ENCODE measurements around the gene TCP11. TPM values are rescaled to one million over a fixed set of nuclear protein-coding genes. Genes with fewer than 3 reads are reported as not detected.

Gene TCP11
- total and polyA plus RNA-seq, 3 experiments from 2014 or later: not detected

- DNase-seq: no peak
- Histone ChIP-seq H3K36me3 (ENCODE audit: insufficient read depth, low read length) (no peaks in the 10 kb centered on the region), H3K27me3 (ENCODE audit: insufficient read depth, low read length, poor library complexity, severe bottlenecking) (peaks cover 3% of the 10 kb centered on the region), H3K4me3 (ENCODE audit: low read length) (no peak overlapping the region), H3K27ac (ENCODE audit: low read depth, low read length) (no peak overlapping the region), H3K9me3 (ENCODE audit: low read length) (no peaks in the 10 kb centered on the region), H3K4me1 (ENCODE audit: insufficient read depth, low read length) (no peaks in the 10 kb centered on the region)
- no peaks in the 10 kb centered on the region for H3K9me3 Mint-ChIP-seq
- CTCF ChIA-PET: no interaction called here
- H3K4me1 Mint-ChIP-seq: peaks cover 10 to 17% (median 16%) of the 10 kb centered on the region in 3 donors
- peaks cover 0 to 3% (median 0%) of the 10 kb centered on the region in 3 donors for H3K36me3 Mint-ChIP-seq
- POLR2A ChIA-PET: no interaction called here
- H3K27me3 Mint-ChIP-seq: peaks cover 7 to 30% of the 10 kb centered on the region in 2 donors
- H3K4me3 Mint-ChIP-seq: no peak overlapping the region
- no peak overlapping the region for H3K27ac Mint-ChIP-seq
Measured at GRCh38 chr6:35177157-35177556, 36.0 kb upstream of the TCP11 start.

GRCh38 chr6:35176301-35177024 lies 35.3 kb upstream of the TCP11 start:
- Mint-ChIP-seq H3K36me3 (peaks cover 0 to 3% (median 0%) of the 10 kb centered on the region in 3 donors), H3K27me3 (peaks cover 7 to 30% of the 10 kb centered on the region in 2 donors), H3K4me1 (peaks cover 10 to 17% (median 16%) of the 10 kb centered on the region in 3 donors), H3K27ac (no peak overlapping the region), H3K4me3 (no peak overlapping the region), H3K9me3 (no peaks in the 10 kb centered on the region)
- Histone ChIP-seq H3K27me3 (ENCODE audit: insufficient read depth, low read length, poor library complexity, severe bottlenecking) (peaks cover 3% of the 10 kb centered on the region), H3K4me3 (ENCODE audit: low read length) (no peak overlapping the region), H3K4me1 (ENCODE audit: insufficient read depth, low read length) (no peaks in the 10 kb centered on the region), H3K9me3 (ENCODE audit: low read length) (no peaks in the 10 kb centered on the region), H3K27ac (ENCODE audit: low read depth, low read length) (no peak overlapping the region), H3K36me3 (ENCODE audit: insufficient read depth, low read length) (no peaks in the 10 kb centered on the region)
- CTCF ChIA-PET: no interaction called here
- DNase-seq: no peak
- POLR2A ChIA-PET: no interaction called here

- Histone ChIP-seq H3K27ac (ENCODE audit: low read depth, low read length) (no peak overlapping the region), H3K4me1 (ENCODE audit: insufficient read depth, low read length) (no peaks in the 10 kb centered on the region), H3K27me3 (ENCODE audit: insufficient read depth, low read length, poor library complexity, severe bottlenecking) (peaks cover 3% of the 10 kb centered on the region), H3K4me3 (ENCODE audit: low read length) (no peak overlapping the region), H3K9me3 (ENCODE audit: low read length) (no peaks in the 10 kb centered on the region), H3K36me3 (ENCODE audit: insufficient read depth, low read length) (no peaks in the 10 kb centered on the region)
- Mint-ChIP-seq H3K27me3 (peaks cover 7 to 28% of the 10 kb centered on the region in 2 donors), H3K27ac (peak overlapping the region in 1 of 8 donors; percentile 55), H3K9me3 (peaks cover 0 to 2% (median 0%) of the 10 kb centered on the region in 5 donors), H3K4me1 (peaks cover 10 to 17% (median 16%) of the 10 kb centered on the region in 3 donors), H3K36me3 (peaks cover 0 to 3% (median 0%) of the 10 kb centered on the region in 3 donors), H3K4me3 (no peak overlapping the region)
- no peak for DNase-seq
- CTCF ChIA-PET: no interaction called here
- POLR2A ChIA-PET: no interaction called here
Measured at GRCh38 chr6:35174501-35174900, 33.4 kb upstream of the TCP11 start.

- H3K9me3 ChIP-seq (ENCODE audit: low read length): no peaks in the 10 kb centered on the region
- Mint-ChIP-seq H3K36me3 (peaks cover 0 to 3% (median 0%) of the 10 kb centered on the region in 3 donors), H3K4me1 (peaks cover 10 to 17% (median 16%) of the 10 kb centered on the region in 3 donors), H3K27me3 (peaks cover 7 to 28% of the 10 kb centered on the region in 2 donors), H3K4me3 (peak overlapping the region in 1 of 7 donors; percentile 32), H3K9me3 (peaks cover 0 to 2% (median 0%) of the 10 kb centered on the region in 5 donors), H3K27ac (peak overlapping the region in 4 of 8 donors; percentile 2 to 64 (median 56))
- POLR2A ChIA-PET: no interaction called here
- no peak for DNase-seq
- H3K36me3 ChIP-seq (ENCODE audit: insufficient read depth, low read length): no peaks in the 10 kb centered on the region
- H3K27ac ChIP-seq (ENCODE audit: low read depth, low read length): no peak overlapping the region
- no peak overlapping the region for H3K4me3 ChIP-seq (ENCODE audit: low read length)
- peaks cover 3% of the 10 kb centered on the region for H3K27me3 ChIP-seq (ENCODE audit: insufficient read depth, low read length, poor library complexity, severe bottlenecking)
- CTCF ChIA-PET: interaction anchor here (0.6 kb wide), 1 partner anchor 17 kb away, joined by 3 read pairs; no protein-coding TSS in a partner anchor
- H3K4me1 ChIP-seq (ENCODE audit: insufficient read depth, low read length): no peaks in the 10 kb centered on the region
Measured at GRCh38 chr6:35174088-35174434, 32.9 kb upstream of the TCP11 start.

GRCh38 chr6:35173427-35174087 lies 32.4 kb upstream of the TCP11 start:
- Mint-ChIP-seq H3K36me3 (peaks cover 0 to 3% (median 0%) of the 10 kb centered on the region in 3 donors), H3K27ac (peak overlapping the region in 5 of 8 donors; percentile 2 to 86 (median 56)), H3K4me1 (peaks cover 10 to 17% (median 16%) of the 10 kb centered on the region in 3 donors), H3K9me3 (peaks cover 0 to 2% (median 0%) of the 10 kb centered on the region in 5 donors), H3K4me3 (peak overlapping the region in 2 of 7 donors; percentile 32 to 46), H3K27me3 (peaks cover 7 to 28% of the 10 kb centered on the region in 2 donors)
- no peaks in the 10 kb centered on the region for H3K9me3 ChIP-seq (ENCODE audit: low read length)
- POLR2A ChIA-PET: no interaction called here
- no peak overlapping the region for H3K4me3 ChIP-seq (ENCODE audit: low read length)
- no peaks in the 10 kb centered on the region for H3K36me3 ChIP-seq (ENCODE audit: insufficient read depth, low read length)
- no peak for DNase-seq
- no peak overlapping the region for H3K27ac ChIP-seq (ENCODE audit: low read depth, low read length)
- H3K27me3 ChIP-seq (ENCODE audit: insufficient read depth, low read length, poor library complexity, severe bottlenecking): peaks cover under 1% of the 10 kb centered on the region
- CTCF ChIA-PET: interaction anchor here (0.6 kb wide), 1 partner anchor 18 kb away, joined by 3 read pairs; no protein-coding TSS in a partner anchor
- no peaks in the 10 kb centered on the region for H3K4me1 ChIP-seq (ENCODE audit: insufficient read depth, low read length)

- ChIA-PET POLR2A (no interaction called here), CTCF (no interaction called here)
- peak overlapping the region in 1 of 8 donors; percentile 64 for H3K27ac Mint-ChIP-seq
- no peak for DNase-seq
- peaks cover 6 to 28% of the 10 kb centered on the region in 2 donors for H3K27me3 Mint-ChIP-seq
- H3K27ac ChIP-seq (ENCODE audit: low read depth, low read length): no peak overlapping the region
- peak overlapping the region in 1 of 7 donors; percentile 46 for H3K4me3 Mint-ChIP-seq
- no peaks in the 10 kb centered on the region for H3K9me3 ChIP-seq (ENCODE audit: low read length)
- no peaks in the 10 kb centered on the region for H3K4me1 ChIP-seq (ENCODE audit: insufficient read depth, low read length)
- H3K4me1 Mint-ChIP-seq: peaks cover 10 to 17% (median 16%) of the 10 kb centered on the region in 3 donors
- no peaks in the 10 kb centered on the region for H3K27me3 ChIP-seq (ENCODE audit: insufficient read depth, low read length, poor library complexity, severe bottlenecking)
- peaks cover 0 to 3% (median 0%) of the 10 kb centered on the region in 3 donors for H3K36me3 Mint-ChIP-seq
- no peak overlapping the region for H3K4me3 ChIP-seq (ENCODE audit: low read length)
- peaks cover 0 to 2% (median 0%) of the 10 kb centered on the region in 5 donors for H3K9me3 Mint-ChIP-seq
- no peaks in the 10 kb centered on the region for H3K36me3 ChIP-seq (ENCODE audit: insufficient read depth, low read length)
Measured at GRCh38 chr6:35173044-35173426, 31.9 kb upstream of the TCP11 start.

- no peak overlapping the region for H3K27ac Mint-ChIP-seq
- Histone ChIP-seq H3K4me3 (ENCODE audit: low read length) (no peak overlapping the region), H3K27me3 (ENCODE audit: insufficient read depth, low read length, poor library complexity, severe bottlenecking) (no peaks in the 10 kb centered on the region), H3K27ac (ENCODE audit: low read depth, low read length) (no peak overlapping the region), H3K4me1 (ENCODE audit: insufficient read depth, low read length) (no peaks in the 10 kb centered on the region), H3K9me3 (ENCODE audit: low read length) (no peaks in the 10 kb centered on the region), H3K36me3 (ENCODE audit: insufficient read depth, low read length) (no peaks in the 10 kb centered on the region)
- DNase-seq: no peak
- CTCF ChIA-PET: interaction anchor here (0.9 kb wide), 1 partner anchor 35 kb away, joined by 4 read pairs; no protein-coding TSS in a partner anchor
- H3K4me1 Mint-ChIP-seq: peaks cover 10 to 17% (median 16%) of the 10 kb centered on the region in 3 donors
- H3K27me3 Mint-ChIP-seq: peaks cover 6 to 23% of the 10 kb centered on the region in 2 donors
- POLR2A ChIA-PET: no interaction called here
- H3K4me3 Mint-ChIP-seq: no peak overlapping the region
- peaks cover 0 to 2% (median 0%) of the 10 kb centered on the region in 5 donors for H3K9me3 Mint-ChIP-seq
- H3K36me3 Mint-ChIP-seq: peaks cover 0 to 3% (median 0%) of the 10 kb centered on the region in 3 donors
Measured at GRCh38 chr6:35170891-35171290, 29.8 kb upstream of the TCP11 start.

GRCh38 chr6:35170166-35170565 lies 29.0 kb upstream of the TCP11 start:
- H3K27me3 ChIP-seq (ENCODE audit: insufficient read depth, low read length, poor library complexity, severe bottlenecking): no peaks in the 10 kb centered on the region
- H3K4me1 Mint-ChIP-seq: peaks cover 10 to 17% (median 16%) of the 10 kb centered on the region in 3 donors
- peaks cover 6 to 29% of the 10 kb centered on the region in 2 donors for H3K27me3 Mint-ChIP-seq
- POLR2A ChIA-PET: no interaction called here
- no peaks in the 10 kb centered on the region for H3K4me1 ChIP-seq (ENCODE audit: insufficient read depth, low read length)
- DNase-seq: no peak
- no peaks in the 10 kb centered on the region for H3K36me3 ChIP-seq (ENCODE audit: insufficient read depth, low read length)
- peak overlapping the region in 1 of 8 donors; percentile 54 for H3K27ac Mint-ChIP-seq
- no peak overlapping the region for H3K4me3 Mint-ChIP-seq
- H3K36me3 Mint-ChIP-seq: peaks cover 0 to 3% (median 0%) of the 10 kb centered on the region in 3 donors
- no peak overlapping the region for H3K4me3 ChIP-seq (ENCODE audit: low read length)
- peaks cover 0 to 2% (median 0%) of the 10 kb centered on the region in 5 donors for H3K9me3 Mint-ChIP-seq
- CTCF ChIA-PET: no interaction called here
- no peaks in the 10 kb centered on the region for H3K9me3 ChIP-seq (ENCODE audit: low read length)
- no peak overlapping the region for H3K27ac ChIP-seq (ENCODE audit: low read depth, low read length)

Data from CD8-positive, alpha-beta memory T cell (primary cell).